SU-DHL-6 (cell line): ENCODE results near the gene COX4I2.

Experiments
- EZH2phosphoT487 ChIP-seq: fragments of 200-600 bp; sonication (generic), shearing (Covaris generic); conservative IDR thresholded peaks from 2 replicates; pipeline ENCODE4 v1.6.1; 2018; ENCODE audit warnings: mild to moderate bottlenecking, antibody characterized with exemption, low read length, moderate library complexity, mixed read lengths
- TF ChIP-seq, protein P1 (sequence below): fragments of 200-600 bp; sonication (generic); IDR thresholded peaks from one replicate; pipeline ENCODE4 v1.5.1; 2017; ENCODE audit warnings: antibody characterized with exemption, mild to moderate bottlenecking, low read length, moderate library complexity; ENCODE audit not compliant: insufficient read depth, poor library complexity, severe bottlenecking

DNA sequence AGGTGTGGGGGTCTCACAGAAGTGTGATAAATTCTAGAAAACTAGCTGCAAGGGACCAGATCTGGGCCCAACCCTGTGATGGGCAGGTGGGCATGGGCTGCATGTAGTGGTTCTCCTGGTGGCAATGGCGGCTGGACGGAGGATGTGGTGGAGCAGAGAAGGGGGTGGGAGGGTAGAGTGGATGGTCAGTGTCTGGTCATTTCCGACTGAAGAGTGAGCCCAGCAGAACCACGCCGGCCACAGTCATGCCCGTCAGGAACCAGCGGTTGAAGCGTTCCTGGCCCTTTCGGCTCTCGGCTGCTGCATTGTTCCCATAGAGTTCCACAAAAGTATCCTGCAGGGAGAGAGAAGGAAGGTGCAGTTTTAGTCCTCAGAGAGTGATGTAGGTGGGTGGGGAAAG, 28.0 kb downstream of the COX4I2 start:
- TF ChIP-seq, protein P1, sequence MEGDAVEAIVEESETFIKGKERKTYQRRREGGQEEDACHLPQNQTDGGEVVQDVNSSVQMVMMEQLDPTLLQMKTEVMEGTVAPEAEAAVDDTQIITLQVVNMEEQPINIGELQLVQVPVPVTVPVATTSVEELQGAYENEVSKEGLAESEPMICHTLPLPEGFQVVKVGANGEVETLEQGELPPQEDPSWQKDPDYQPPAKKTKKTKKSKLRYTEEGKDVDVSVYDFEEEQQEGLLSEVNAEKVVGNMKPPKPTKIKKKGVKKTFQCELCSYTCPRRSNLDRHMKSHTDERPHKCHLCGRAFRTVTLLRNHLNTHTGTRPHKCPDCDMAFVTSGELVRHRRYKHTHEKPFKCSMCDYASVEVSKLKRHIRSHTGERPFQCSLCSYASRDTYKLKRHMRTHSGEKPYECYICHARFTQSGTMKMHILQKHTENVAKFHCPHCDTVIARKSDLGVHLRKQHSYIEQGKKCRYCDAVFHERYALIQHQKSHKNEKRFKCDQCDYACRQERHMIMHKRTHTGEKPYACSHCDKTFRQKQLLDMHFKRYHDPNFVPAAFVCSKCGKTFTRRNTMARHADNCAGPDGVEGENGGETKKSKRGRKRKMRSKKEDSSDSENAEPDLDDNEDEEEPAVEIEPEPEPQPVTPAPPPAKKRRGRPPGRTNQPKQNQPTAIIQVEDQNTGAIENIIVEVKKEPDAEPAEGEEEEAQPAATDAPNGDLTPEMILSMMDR, result no peak
- TF ChIP-seq EZH2phosphoT487, result no peak
